GM19467 (cell line): ENCODE data around the gene GGACT.
"Not testable (repeated sequence)": the region's sequence is repeated elsewhere in the genome, so short reads cannot be mapped to it uniquely, and the experiment has no call there.

ENCODE experiments used
- ATAC-seq: cut with Tn5 transposase; IDR thresholded peaks from one replicate; pipeline ENCODE4 v1.9.1; 2021; ENCODE audit warnings: mild to moderate bottlenecking, moderate library complexity; ENCODE audit not compliant: unreplicated experiment

GGACT gene

GRCh38 chr13:100532090-100532766 is 56.4 kb downstream of the GGACT start:
- no peak for ATAC-seq

- ATAC-seq, result no peak
Observed at GRCh38 chr13:100530671-100531213, 57.8 kb downstream of the GGACT start.

- no peak for ATAC-seq
Observed at GRCh38 chr13:100529666-100530377, 58.8 kb downstream of the GGACT start.

- no peak for ATAC-seq
Observed at GRCh38 chr13:100528820-100529219, 59.8 kb downstream of the GGACT start.

GRCh38 chr13:100528353-100528752 is 60.2 kb downstream of the GGACT start:
- no peak for ATAC-seq

GRCh38 chr13:100527644-100528043 is 60.9 kb downstream of the GGACT start:
- ATAC-seq, result no peak

- no peak for ATAC-seq
Observed at GRCh38 chr13:100526318-100527000, 62.1 kb downstream of the GGACT start.

- ATAC-seq, result no peak
Observed at GRCh38 chr13:100525453-100526317, 62.9 kb downstream of the GGACT start.

- not testable (repeated sequence) for ATAC-seq
Observed at GRCh38 chr13:100524688-100525087, 63.9 kb downstream of the GGACT start.

- no peak for ATAC-seq
Observed at GRCh38 chr13:100523981-100524386, 64.6 kb downstream of the GGACT start.

- ATAC-seq, result no peak
Observed at GRCh38 chr13:100523411-100523810, 65.2 kb downstream of the GGACT start.

- no peak for ATAC-seq
Observed at GRCh38 chr13:100522618-100523309, 65.8 kb downstream of the GGACT start.

GRCh38 chr13:100521851-100522617 is 66.6 kb downstream of the GGACT start:
- ATAC-seq, result no peak

GRCh38 chr13:100520936-100521850 is 67.4 kb downstream of the GGACT start:
- ATAC-seq, result no peak

- no peak for ATAC-seq
Observed at GRCh38 chr13:100519626-100520025, 69.0 kb downstream of the GGACT start.

GRCh38 chr13:100518394-100519062 is 70.1 kb downstream of the GGACT start:
- no peak for ATAC-seq

GRCh38 chr13:100517728-100518127 is 70.9 kb downstream of the GGACT start:
- ATAC-seq, result no peak

GRCh38 chr13:100517135-100517534 is 71.5 kb downstream of the GGACT start:
- ATAC-seq, result no peak
